H1 (cell line): ENCODE data around the gene MYOD1. TPM values are rescaled to one million over a fixed set of nuclear protein-coding genes. Genes with fewer than 3 reads are reported as not detected.

Experiments used
- ASH2L ChIP-seq: fragments of 200-600, 300-600 bp; sonication (generic); IDR thresholded peaks from one replicate; pipeline ENCODE4 v1.7.1; 2017; ENCODE audit warnings: low read length
- CREB1 ChIP-seq: IDR thresholded peaks from 2 replicates; pipeline ENCODE4 v1.6.1; 2012; ENCODE audit warnings: inconsistent platforms
- CTCF ChIP-seq, 3 experiments: IDR thresholded peaks; 1 replicate in 2 of 3; 2 replicates in 1 of 3; pipeline versions ENCODE4 v1.5.1 to v1.6.1; 2011; ENCODE audit warnings: low read length in 3 of 3, mild to moderate bottlenecking in 3 of 3, inconsistent platforms in 2 of 3, low read depth in 1 of 3, moderate library complexity in 1 of 3; ENCODE audit not compliant: insufficient read depth in 1 of 3; ENCODE audit errors: control extremely low read depth in 1 of 3
- EGR1 ChIP-seq: IDR thresholded peaks from 2 replicates; pipeline ENCODE4 v1.6.1; 2011; ENCODE audit warnings: low read depth, low read length, borderline replicate concordance
- HDAC6 ChIP-seq: IDR thresholded peaks from one replicate; pipeline ENCODE4 v1.7.1; 2012; ENCODE audit warnings: low read depth, mild to moderate bottlenecking, inconsistent platforms, low read length, moderate library complexity
- KDM1A ChIP-seq: fragments of 200-600, 300-600 bp; sonication (generic); IDR thresholded peaks from 2 replicates; pipeline ENCODE4 v1.7.1; 2016; ENCODE audit warnings: mild to moderate bottlenecking, low read length, borderline replicate concordance
- RAD21 ChIP-seq, 2 experiments: IDR thresholded peaks in 1 of 2; conservative IDR thresholded peaks in 1 of 2; 2 replicates each; pipeline ENCODE4 v1.6.1; 2011; ENCODE audit warnings: low read depth in 2 of 2, low read length in 2 of 2, improper control_type of control experiment in 1 of 2, inconsistent platforms in 1 of 2, mild to moderate bottlenecking in 1 of 2, moderate library complexity in 1 of 2
- polyA plus RNA-seq, 7 experiments: library from polyadenylated mRNA; depleted of rRNA in 3 of 7; stranded (reverse) in 5 of 7; unstranded in 2 of 7; fragments of >200 nt in 5 of 7; fragments of 200-250 nt in 2 of 7; gene quantifications; 1 replicate in 5 of 7; 2 replicates in 1 of 7; 4 replicates in 1 of 7; pipeline versions ENCODE4 v1.2.1 to v1.2.3, GENCODE V29; 2011 to 2013; ENCODE audit warnings: missing spikeins in 2 of 7, mixed read lengths in 2 of 7
- total RNA-seq: library from RNA; stranded (reverse); fragmentation: NEBNext Ultra II Directional; extraction: Animal tissue kit (Norgen Biotek cat#: 25700); gene quantifications from 2 replicates; pipeline ENCODE4 v1.2.1, GENCODE V29; 2021

MYOD1 gene
- total and polyA plus RNA-seq, 2 of the 8 experiments (the other 6 are each of a cell fraction or from before 2014, with no cell fraction given): not detected

GRCh38 chr11:17765356-17766072 lies 46.1 kb downstream of the MYOD1 start (continued):
- TF ChIP-seq HDAC6 (no peak), EGR1 (no peak), CTCF (IDR thresholded peaks at IDR 0.05; ENCODE audit: control extremely low read depth in 1 of 3, insufficient read depth in 1 of 3, low read depth in 1 of 3, low read length in 3 of 3) (no peak), CREB1 (no peak), KDM1A (no peak), ASH2L (no peak), RAD21 (IDR thresholded peaks at IDR 0.05 in 1 of 2, conservative IDR thresholded peaks at IDR 0.05 in 1 of 2; ENCODE audit: low read depth in 2 of 2, low read length in 2 of 2) (no peak)
